ENCODE measurements around the gene RNF31. TPM values are rescaled to one million over a fixed set of nuclear protein-coding genes. Genes with fewer than 3 reads are reported as not detected.

RNF31 gene
- total RNA-seq, 1 donor, result 38.4 TPM

GRCh38 chr14:24177891-24178290 is 30.6 kb downstream of the RNF31 start:
- no peaks in the 10 kb centered on the region for H3K4me1 ChIP-seq (ENCODE audit: insufficient read depth, low read length)
- H3K4me3 ChIP-seq (ENCODE audit: low read length), result no peak overlapping the region
- no peaks in the 10 kb centered on the region for H3K27me3 ChIP-seq (ENCODE audit: insufficient read depth, low read length)
- no peaks in the 10 kb centered on the region for H3K9me3 ChIP-seq (ENCODE audit: low read depth, low read length)

- Histone ChIP-seq H3K9me3 (ENCODE audit: low read depth, low read length) (no peaks in the 10 kb centered on the region), H3K27me3 (ENCODE audit: insufficient read depth, low read length) (no peaks in the 10 kb centered on the region), H3K4me3 (ENCODE audit: low read length) (no peak overlapping the region)
These were observed 31.3 kb downstream of the RNF31 start for GRCh38 chr14:24178399-24179178.

GRCh38 chr14:24179294-24179960 is 32.1 kb downstream of the RNF31 start:
- Histone ChIP-seq H3K4me1 (ENCODE audit: insufficient read depth, low read length) (no peaks in the 10 kb centered on the region), H3K9me3 (ENCODE audit: low read depth, low read length) (no peaks in the 10 kb centered on the region), H3K4me3 (ENCODE audit: low read length) (no peak overlapping the region), H3K27me3 (ENCODE audit: insufficient read depth, low read length) (no peaks in the 10 kb centered on the region)

More at GRCh38 chr14:24178399-24179178, 31.3 kb downstream of the RNF31 start:
- H3K4me1 ChIP-seq (ENCODE audit: insufficient read depth, low read length), result no peaks in the 10 kb centered on the region

GRCh38 chr14:24179961-24180796 is 32.9 kb downstream of the RNF31 start:
- no peaks in the 10 kb centered on the region for H3K4me1 ChIP-seq (ENCODE audit: insufficient read depth, low read length)
- no peaks in the 10 kb centered on the region for H3K9me3 ChIP-seq (ENCODE audit: low read depth, low read length)
- no peaks in the 10 kb centered on the region for H3K27me3 ChIP-seq (ENCODE audit: insufficient read depth, low read length)
- H3K4me3 ChIP-seq (ENCODE audit: low read length), result no peak overlapping the region

- H3K27me3 ChIP-seq (ENCODE audit: insufficient read depth, low read length), result no peaks in the 10 kb centered on the region
- no peak overlapping the region for H3K4me3 ChIP-seq (ENCODE audit: low read length)
- H3K9me3 ChIP-seq (ENCODE audit: low read depth, low read length), result no peaks in the 10 kb centered on the region
- H3K4me1 ChIP-seq (ENCODE audit: insufficient read depth, low read length), result no peaks in the 10 kb centered on the region
These were observed 34.2 kb downstream of the RNF31 start for GRCh38 chr14:24181371-24182077.

- H3K9me3 ChIP-seq (ENCODE audit: low read depth, low read length), result no peaks in the 10 kb centered on the region
- peaks cover 6% of the 10 kb centered on the region for H3K4me1 ChIP-seq (ENCODE audit: insufficient read depth, low read length)
- H3K27me3 ChIP-seq (ENCODE audit: insufficient read depth, low read length), result no peaks in the 10 kb centered on the region
- H3K4me3 ChIP-seq (ENCODE audit: low read length), result no peak overlapping the region
These were observed 35.0 kb downstream of the RNF31 start for GRCh38 chr14:24182110-24182882.

- Histone ChIP-seq H3K27me3 (ENCODE audit: insufficient read depth, low read length) (no peaks in the 10 kb centered on the region), H3K9me3 (ENCODE audit: low read depth, low read length) (no peaks in the 10 kb centered on the region), H3K4me1 (ENCODE audit: insufficient read depth, low read length) (peaks cover 13% of the 10 kb centered on the region), H3K4me3 (ENCODE audit: low read length) (no peak overlapping the region)
These were observed 35.8 kb downstream of the RNF31 start for GRCh38 chr14:24183014-24183481.

- peaks cover 24% of the 10 kb centered on the region for H3K4me1 ChIP-seq (ENCODE audit: insufficient read depth, low read length)
- no peaks in the 10 kb centered on the region for H3K27me3 ChIP-seq (ENCODE audit: insufficient read depth, low read length)
- no peak overlapping the region for H3K4me3 ChIP-seq (ENCODE audit: low read length)
- no peaks in the 10 kb centered on the region for H3K9me3 ChIP-seq (ENCODE audit: low read depth, low read length)
These were observed 37.0 kb downstream of the RNF31 start for GRCh38 chr14:24184104-24184970.

GRCh38 chr14:24185026-24185425 is 37.7 kb downstream of the RNF31 start:
- H3K4me3 ChIP-seq (ENCODE audit: low read length), result no peak overlapping the region
- H3K4me1 ChIP-seq (ENCODE audit: insufficient read depth, low read length), result peaks cover 27% of the 10 kb centered on the region
- no peaks in the 10 kb centered on the region for H3K9me3 ChIP-seq (ENCODE audit: low read depth, low read length)
- H3K27me3 ChIP-seq (ENCODE audit: insufficient read depth, low read length), result no peaks in the 10 kb centered on the region

GRCh38 chr14:24185741-24186140 is 38.4 kb downstream of the RNF31 start:
- no peaks in the 10 kb centered on the region for H3K27me3 ChIP-seq (ENCODE audit: insufficient read depth, low read length)
- H3K4me3 ChIP-seq (ENCODE audit: low read length), result no peak overlapping the region
- no peaks in the 10 kb centered on the region for H3K9me3 ChIP-seq (ENCODE audit: low read depth, low read length)
- H3K4me1 ChIP-seq (ENCODE audit: insufficient read depth, low read length), result peaks cover 27% of the 10 kb centered on the region

- Histone ChIP-seq H3K4me3 (ENCODE audit: low read length) (no peak overlapping the region), H3K4me1 (ENCODE audit: insufficient read depth, low read length) (peaks cover 27% of the 10 kb centered on the region), H3K27me3 (ENCODE audit: insufficient read depth, low read length) (no peaks in the 10 kb centered on the region), H3K9me3 (ENCODE audit: low read depth, low read length) (no peaks in the 10 kb centered on the region)
These were observed 39.7 kb downstream of the RNF31 start for GRCh38 chr14:24186831-24187538.

- Histone ChIP-seq H3K4me3 (ENCODE audit: low read length) (no peak overlapping the region), H3K9me3 (ENCODE audit: low read depth, low read length) (no peaks in the 10 kb centered on the region), H3K27me3 (ENCODE audit: insufficient read depth, low read length) (no peaks in the 10 kb centered on the region), H3K4me1 (ENCODE audit: insufficient read depth, low read length) (peaks cover 27% of the 10 kb centered on the region)
These were observed 40.2 kb downstream of the RNF31 start for GRCh38 chr14:24187539-24187915.

Measured in mononuclear cell (primary cell).